Hair follicle dermal papilla cell (primary cell): Measurements from ENCODE around the gene KCNB1. TPM values are rescaled to one million over a fixed set of nuclear protein-coding genes. Genes with fewer than 3 reads are reported as not detected.

Experiments
- total RNA-seq: library from RNA; depleted of rRNA; stranded (reverse); fragments of >200 nt; gene quantifications from 2 replicates; pipeline ENCODE4 v1.2.3, GENCODE V29; 2012

Gene KCNB1
- 0.24 and 0.32 TPM in 2 replicates for total RNA-seq

GRCh38 chr20:49482621-49483017, at the start of gene KCNB1:
TSS of gene KCNB1 (minus strand) at chr20:49482668. CDS start at chr20:49482480, 188 bp downstream.

Other genes starting within 250 kb of the KCNB1 start
- 105 and 110 TPM in 2 replicates for gene ZNFX1, start 204.6 kb downstream of the KCNB1 start, total RNA-seq
- 6.3 and 15.2 TPM in 2 replicates for gene PTGIS, start 85.5 kb upstream of the KCNB1 start, total RNA-seq
- gene B4GALT5, start 231.2 kb upstream of the KCNB1 start, total RNA-seq = 30.8 and 32.9 TPM in 2 replicates